ENCODE results near the gene ATP2C2.
"Not testable (repeated sequence)": the region's sequence is repeated elsewhere in the genome, so short reads cannot be mapped to it uniquely, and the experiment has no call there.

ATP2C2 gene

GRCh38 chr16:84368308-84368996, at the start of gene ATP2C2:
TSS of gene ATP2C2 (plus strand) at chr16:84368538. CDS start at chr16:84368616, 78 bp downstream.
- DNase-seq, result no peak

GRCh38 chr16:84319146-84319760, 49.1 kb upstream of the ATP2C2 start:
- no peak for DNase-seq

DNA sequence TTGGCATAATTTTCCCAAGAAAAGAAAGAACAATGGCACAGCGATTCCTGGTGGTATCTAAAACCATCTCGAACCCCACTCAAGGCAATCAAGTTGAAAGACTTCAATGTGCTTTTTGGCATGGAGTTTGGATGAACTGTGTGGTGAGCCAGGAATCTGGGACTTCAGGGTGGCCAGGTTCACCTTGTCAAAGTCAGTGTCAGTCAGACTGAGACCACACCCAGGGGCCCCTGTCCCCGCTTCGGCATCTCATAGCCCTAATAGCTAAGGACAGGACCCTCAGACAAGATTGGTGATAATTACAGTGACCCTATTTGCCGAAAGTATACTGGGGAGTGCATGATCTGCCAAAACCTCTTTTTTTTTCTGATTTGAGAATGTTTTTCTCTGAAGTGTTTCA, 47.8 kb upstream of the ATP2C2 start:
- DNase-seq, result no peak

- no peak for DNase-seq
Measured at GRCh38 chr16:84321932-84322331, 46.4 kb upstream of the ATP2C2 start.

- DNase-seq, result no peak
Measured at GRCh38 chr16:84322749-84323148, 45.6 kb upstream of the ATP2C2 start.

- no peak for DNase-seq
Measured at GRCh38 chr16:84323606-84324005, 44.7 kb upstream of the ATP2C2 start.

DNA sequence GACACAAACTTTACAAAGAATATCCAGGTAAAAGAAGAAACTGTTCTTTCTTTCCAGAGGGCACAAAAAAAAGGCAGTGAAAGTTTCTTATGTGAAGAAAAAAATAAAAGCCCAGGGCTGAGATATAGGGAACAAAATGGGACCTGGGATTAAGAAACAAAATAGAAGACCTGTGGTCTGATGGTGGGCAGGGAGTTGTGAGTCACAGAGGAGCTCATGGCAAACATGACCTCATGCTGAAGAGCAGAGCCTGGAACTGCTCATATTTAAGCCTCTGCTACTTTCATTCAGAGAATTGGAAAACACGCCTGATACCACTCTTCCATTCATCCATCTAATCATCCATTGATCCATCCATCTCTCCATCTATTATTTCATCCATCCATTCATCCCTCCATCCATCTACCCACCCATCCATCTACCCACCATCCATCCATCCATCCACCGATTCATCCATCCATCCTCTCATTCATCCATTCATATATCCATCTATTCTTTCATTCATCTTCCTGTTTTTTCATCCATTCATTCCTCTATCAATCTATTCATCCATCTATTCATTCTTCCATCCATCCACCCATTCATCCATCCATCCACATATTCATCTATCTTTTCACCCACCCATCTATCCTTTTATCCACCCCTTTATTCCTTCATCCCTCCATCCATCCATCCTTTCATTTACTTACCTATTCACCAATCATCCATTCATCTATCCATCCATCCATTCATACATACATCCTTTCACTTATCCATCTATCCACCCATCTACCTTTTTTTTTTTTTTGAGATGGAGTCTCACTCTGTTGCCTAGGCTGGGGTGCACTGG, 43.7 kb upstream of the ATP2C2 start:
- no peak for DNase-seq

- DNase-seq, result no peak
Measured at GRCh38 chr16:84326545-84326944, 41.8 kb upstream of the ATP2C2 start.

GRCh38 chr16:84327926-84328505, 40.3 kb upstream of the ATP2C2 start:
- no peak for DNase-seq

DNA sequence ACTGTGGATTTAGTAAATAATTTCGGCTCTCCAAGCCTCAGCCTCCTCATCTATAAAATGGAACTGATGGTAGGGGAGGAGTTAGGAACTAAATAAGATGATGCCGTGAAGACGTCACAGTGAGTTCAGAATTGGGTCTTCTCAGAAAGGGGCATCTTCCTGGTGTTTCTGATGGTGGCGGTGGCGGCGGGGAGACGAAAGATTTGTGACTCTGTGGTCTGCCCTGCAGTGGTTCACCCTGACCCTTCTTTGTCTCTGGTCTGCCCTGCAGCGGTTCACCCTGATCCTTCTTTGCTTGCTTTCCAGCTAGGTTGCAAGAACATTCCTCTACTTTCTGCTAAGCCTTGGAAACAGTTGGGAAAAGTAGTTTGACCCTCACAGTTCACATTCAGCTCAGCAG, 39.3 kb upstream of the ATP2C2 start:
- no peak for DNase-seq

- no peak for DNase-seq
Measured at GRCh38 chr16:84329843-84330684, 38.3 kb upstream of the ATP2C2 start.

GRCh38 chr16:84330685-84331050, 37.7 kb upstream of the ATP2C2 start:
- DNase-seq, result no peak

DNA sequence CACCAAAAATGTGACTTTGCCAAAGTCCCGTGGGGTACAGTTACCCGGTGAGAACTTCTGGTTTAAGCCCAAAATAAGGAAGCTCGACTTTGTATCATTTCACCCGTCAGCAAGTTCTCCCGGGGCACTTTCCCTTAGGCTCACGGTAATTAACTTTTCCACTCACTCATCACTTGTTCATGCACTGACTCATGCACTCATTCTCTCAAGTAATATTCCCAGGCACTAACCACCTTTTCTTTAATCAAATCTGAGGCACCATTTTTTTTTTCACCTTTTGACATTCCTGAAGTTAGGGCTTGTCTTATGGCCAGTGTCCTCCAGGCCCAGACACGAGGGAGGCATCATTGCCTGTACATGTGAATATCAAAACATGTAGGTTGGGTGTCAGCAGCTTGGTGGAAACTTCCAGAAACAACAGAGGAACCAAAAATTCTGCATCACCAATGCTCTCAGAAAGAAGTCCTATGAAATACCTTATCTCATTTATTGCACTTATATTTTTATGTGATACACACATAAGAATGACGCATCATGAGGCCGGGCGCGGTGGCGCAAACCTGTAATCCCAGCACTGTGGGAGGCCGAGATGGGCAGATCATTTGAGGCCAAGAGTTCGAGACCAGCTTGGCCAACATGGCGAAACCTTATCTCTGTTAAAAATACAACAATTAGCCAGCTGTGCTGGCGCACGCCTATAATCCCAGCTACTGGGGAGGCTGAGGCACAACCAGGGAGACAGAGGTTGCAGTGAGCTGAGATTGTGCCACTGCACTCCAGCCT, 36.1 kb upstream of the ATP2C2 start:
- no peak for DNase-seq

DNA sequence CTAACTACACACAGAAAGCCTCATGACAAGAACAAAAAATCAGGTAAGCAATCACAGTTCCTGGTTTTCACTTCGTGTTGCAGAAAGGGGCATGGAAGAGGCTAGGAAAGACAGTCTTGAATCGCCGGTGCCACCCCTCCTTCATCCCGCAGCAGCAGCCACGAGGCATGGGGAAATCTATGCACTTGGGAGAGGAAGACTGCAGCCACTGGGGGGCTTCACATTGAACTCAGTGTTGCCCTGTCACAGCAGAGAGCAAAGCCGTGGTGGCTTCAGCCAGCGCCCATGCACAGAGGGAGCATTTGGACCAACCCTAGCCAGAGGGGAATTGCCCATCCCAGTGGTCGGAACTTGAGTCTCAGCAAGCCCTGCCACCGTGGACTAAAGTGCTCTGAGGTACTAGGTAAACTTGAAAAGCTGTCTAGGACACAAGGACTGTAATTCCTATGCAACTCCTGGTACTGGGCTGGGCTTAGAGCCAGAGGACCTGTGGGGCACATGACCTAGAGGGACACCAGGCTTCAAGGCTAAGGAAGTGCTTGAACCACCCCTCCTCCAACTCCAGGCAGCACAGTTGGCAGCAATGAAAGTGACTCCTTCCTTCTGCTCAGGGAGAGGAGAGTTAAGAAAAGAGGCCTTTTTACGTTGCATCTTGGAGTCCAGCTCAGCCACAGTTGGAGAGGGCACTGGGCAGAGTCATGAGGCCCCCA, 35.2 kb upstream of the ATP2C2 start:
- no peak for DNase-seq

GRCh38 chr16:84334058-84334457, 34.3 kb upstream of the ATP2C2 start:
- no peak for DNase-seq

DNA sequence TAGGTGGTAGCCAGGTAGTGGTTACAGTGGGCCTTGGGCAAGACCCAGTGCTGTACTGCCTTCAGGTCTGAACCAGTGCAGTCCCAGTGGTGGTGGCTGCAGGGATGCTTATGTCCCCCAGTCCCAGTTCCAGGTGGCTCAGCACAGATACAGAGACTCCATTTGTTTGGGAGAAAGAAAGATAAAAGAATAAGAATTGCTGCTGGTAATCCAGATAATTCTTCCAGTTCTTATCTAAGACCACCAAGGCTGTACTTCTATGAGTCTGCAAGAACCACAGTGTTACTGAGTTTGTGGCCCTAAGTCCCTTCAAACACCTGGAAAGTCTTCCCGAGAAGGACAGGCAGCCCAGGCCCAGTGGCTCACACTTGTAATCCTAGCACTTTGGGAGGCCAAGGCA, 33.9 kb upstream of the ATP2C2 start:
- DNase-seq, result no peak

DNA sequence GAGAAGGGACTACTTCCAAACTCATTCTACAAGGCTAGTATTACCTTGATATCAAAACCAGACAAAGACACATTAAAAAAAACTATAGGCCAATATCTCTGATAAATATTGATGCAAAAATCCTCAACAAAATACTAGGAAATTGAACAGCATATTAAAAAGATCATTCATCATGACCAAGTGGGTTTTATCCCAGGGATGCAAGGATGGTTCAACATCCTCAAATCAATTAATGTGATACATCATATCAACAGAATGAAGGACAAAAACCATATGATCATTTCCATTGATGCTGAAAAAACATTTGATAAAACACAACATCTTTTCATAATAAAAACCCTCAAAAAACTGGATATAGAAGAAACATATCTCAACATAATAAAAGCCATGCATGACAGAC, 31.1 kb upstream of the ATP2C2 start:
- not testable (repeated sequence) for DNase-seq

- DNase-seq, result no peak
Measured at GRCh38 chr16:84339311-84339710, 29.0 kb upstream of the ATP2C2 start.

GRCh38 chr16:84339766-84340165, 28.6 kb upstream of the ATP2C2 start:
- no peak for DNase-seq

GRCh38 chr16:84340325-84341040, 27.9 kb upstream of the ATP2C2 start:
- DNase-seq, result no peak
